GM21381 (cell line): ENCODE results near the gene FBXO5.
A peak's percentile ranks its signal among the peaks of the same experiment; 100 is the strongest.
"Not testable (repeated sequence)": the region's sequence is repeated elsewhere in the genome, so short reads cannot be mapped to it uniquely, and the experiment has no call there.

Experiments
- ATAC-seq: cut with Tn5 transposase; IDR thresholded peaks from one replicate; pipeline ENCODE4 v1.9.1; 2021; ENCODE audit warnings: mild to moderate bottlenecking, moderate library complexity; ENCODE audit not compliant: unreplicated experiment

The FBXO5 gene

GRCh38 chr6:152982904-152983636, at the start of gene FBXO5:
Gene FBXO5, minus strand, starts transcription at chr6:152983041. Its CDS starts 82 bp downstream, at chr6:152982959.
- ATAC-seq, result peak; percentile 81

GRCh38 chr6:153032255-153032882, 49.5 kb upstream of the FBXO5 start:
- ATAC-seq, result no peak

- no peak for ATAC-seq
Measured at GRCh38 chr6:153031335-153031955, 48.6 kb upstream of the FBXO5 start.

GRCh38 chr6:153028963-153029362, 46.1 kb upstream of the FBXO5 start:
- ATAC-seq, result no peak

GRCh38 chr6:153028286-153028685, 45.4 kb upstream of the FBXO5 start:
- ATAC-seq, result no peak

- ATAC-seq, result no peak
Measured at GRCh38 chr6:153027480-153027879, 44.6 kb upstream of the FBXO5 start.

- no peak for ATAC-seq
Measured at GRCh38 chr6:153024709-153025017, 41.8 kb upstream of the FBXO5 start.

GRCh38 chr6:153023977-153024708, 41.3 kb upstream of the FBXO5 start:
- peak; percentile 99 for ATAC-seq

GRCh38 chr6:153018355-153018754, 35.5 kb upstream of the FBXO5 start:
- no peak for ATAC-seq

- ATAC-seq, result no peak
Measured at GRCh38 chr6:153016846-153017245, 34.0 kb upstream of the FBXO5 start.

GRCh38 chr6:153015094-153015640, 32.3 kb upstream of the FBXO5 start:
- ATAC-seq, result no peak

GRCh38 chr6:153013438-153013837, 30.6 kb upstream of the FBXO5 start:
- no peak for ATAC-seq

- no peak for ATAC-seq
Measured at GRCh38 chr6:153012856-153013255, 30.0 kb upstream of the FBXO5 start.

GRCh38 chr6:153003366-153003690, 20.5 kb upstream of the FBXO5 start:
- peak; percentile 2 for ATAC-seq

GRCh38 chr6:153002613-153003365, 19.9 kb upstream of the FBXO5 start, which contains the start of gene MTRF1L:
Gene MTRF1L, minus strand, starts transcription at chr6:153002709. Its CDS starts 24 bp downstream, at chr6:153002685.
- peak; percentile 93 for ATAC-seq

GRCh38 chr6:153001767-153002612, 19.1 kb upstream of the FBXO5 start:
- ATAC-seq, result peak; percentile 15

GRCh38 chr6:153000790-153001189, 17.9 kb upstream of the FBXO5 start:
- not testable (repeated sequence) for ATAC-seq

- ATAC-seq, result no peak
Measured at GRCh38 chr6:153000243-153000642, 17.4 kb upstream of the FBXO5 start.

- not testable (repeated sequence) for ATAC-seq
Measured at GRCh38 chr6:152999538-152999937, 16.7 kb upstream of the FBXO5 start.

GRCh38 chr6:152993847-152994246, 11.0 kb upstream of the FBXO5 start:
- ATAC-seq, result no peak
